AG04449 (cell line): ENCODE measurements around the gene COA8.
"Not testable (repeated sequence)": the region's sequence is repeated elsewhere in the genome, so short reads cannot be mapped to it uniquely, and the experiment has no call there.

ENCODE experiments used
- CTCF ChIA-PET: fragments of 350-600 bp; formaldehyde crosslinking; extraction: SDS; loops from one replicate; lab custom pipeline; 2021; ENCODE audit warnings: antibody characterized with exemption; lab: Yijun Ruan, JAX
- POLR2A ChIA-PET: fragments of 400-600, 350-600 bp; formaldehyde crosslinking; extraction: SDS; loops from one replicate; lab custom pipeline; 2020; ENCODE audit warnings: antibody characterized with exemption, inconsistent platforms; lab: Yijun Ruan, JAX
- DNase-seq: peaks from one replicate; pipeline ENCODE4 v3.0.0-alpha.2; 2010; ENCODE audit warnings: low read depth, low spot score
- H3K4me3 ChIP-seq: 2 replicates; pipeline ENCODE4 v1.5.1; 2011; ENCODE audit warnings: low read depth, mild to moderate bottlenecking, control low read depth, low read length
- TF ChIP-seq, protein P1 (sequence below): IDR thresholded peaks from one replicate; pipeline ENCODE4 v1.5.1; 2011; ENCODE audit warnings: mild to moderate bottlenecking, moderate library complexity, low read length, control low read depth, inconsistent platforms; ENCODE audit not compliant: insufficient read depth; ENCODE audit errors: missing control alignments

COA8 gene

GRCh38 chr14:103606963-103607668 lies 44.4 kb downstream of the COA8 start:
- peak overlapping the region; percentile 34 for H3K4me3 ChIP-seq
- POLR2A ChIA-PET = interaction anchor here (0.5 to 1.4 kb wide), 4 partner anchors 22 to 76 kb away, joined by 3 to 5 read pairs (median 4); partner anchors contain the start of gene KLC1
- DNase-seq = no peak
- CTCF ChIA-PET = interaction anchor here (0.6 to 1.6 kb wide), 7 partner anchors 8 to 199 kb away, joined by 3 to 4 read pairs (median 3); partner anchors contain the start of gene BAG5
- TF ChIP-seq, protein P1, sequence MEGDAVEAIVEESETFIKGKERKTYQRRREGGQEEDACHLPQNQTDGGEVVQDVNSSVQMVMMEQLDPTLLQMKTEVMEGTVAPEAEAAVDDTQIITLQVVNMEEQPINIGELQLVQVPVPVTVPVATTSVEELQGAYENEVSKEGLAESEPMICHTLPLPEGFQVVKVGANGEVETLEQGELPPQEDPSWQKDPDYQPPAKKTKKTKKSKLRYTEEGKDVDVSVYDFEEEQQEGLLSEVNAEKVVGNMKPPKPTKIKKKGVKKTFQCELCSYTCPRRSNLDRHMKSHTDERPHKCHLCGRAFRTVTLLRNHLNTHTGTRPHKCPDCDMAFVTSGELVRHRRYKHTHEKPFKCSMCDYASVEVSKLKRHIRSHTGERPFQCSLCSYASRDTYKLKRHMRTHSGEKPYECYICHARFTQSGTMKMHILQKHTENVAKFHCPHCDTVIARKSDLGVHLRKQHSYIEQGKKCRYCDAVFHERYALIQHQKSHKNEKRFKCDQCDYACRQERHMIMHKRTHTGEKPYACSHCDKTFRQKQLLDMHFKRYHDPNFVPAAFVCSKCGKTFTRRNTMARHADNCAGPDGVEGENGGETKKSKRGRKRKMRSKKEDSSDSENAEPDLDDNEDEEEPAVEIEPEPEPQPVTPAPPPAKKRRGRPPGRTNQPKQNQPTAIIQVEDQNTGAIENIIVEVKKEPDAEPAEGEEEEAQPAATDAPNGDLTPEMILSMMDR = peak; percentile 45

DNA sequence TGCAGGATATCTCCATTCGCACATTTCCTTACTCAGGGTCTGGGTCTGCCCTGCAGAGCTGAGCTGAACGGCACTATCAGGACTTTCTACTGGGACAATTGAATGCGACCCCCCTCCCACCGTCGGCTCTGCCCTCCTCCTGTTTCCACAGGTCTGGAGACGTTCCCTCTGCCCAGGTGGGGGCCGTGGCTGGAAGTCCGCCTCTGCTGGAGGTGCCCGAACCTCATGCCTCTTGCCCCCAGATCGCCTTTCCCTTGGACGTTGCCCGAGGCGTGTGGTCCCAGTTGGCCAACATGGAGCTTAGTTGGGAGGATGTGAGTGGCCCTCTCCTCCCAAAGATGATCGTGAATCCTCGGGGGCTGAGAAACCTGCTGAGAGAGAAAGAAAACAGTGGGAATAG lies 45.1 kb downstream of the COA8 start:
- TF ChIP-seq, protein P1 = no peak
- ChIA-PET CTCF (interaction anchor here (0.7 to 1.6 kb wide), 5 partner anchors 9 to 198 kb away, joined by 3 to 4 read pairs (median 3); partner anchors contain the start of gene BAG5), POLR2A (interaction anchor here (1.1 to 1.4 kb wide), 2 partner anchors 21 to 46 kb away, joined by 3 to 5 read pairs; partner anchors contain the start of gene KLC1)
- no peak overlapping the region for H3K4me3 ChIP-seq
- DNase-seq = no peak

DNA sequence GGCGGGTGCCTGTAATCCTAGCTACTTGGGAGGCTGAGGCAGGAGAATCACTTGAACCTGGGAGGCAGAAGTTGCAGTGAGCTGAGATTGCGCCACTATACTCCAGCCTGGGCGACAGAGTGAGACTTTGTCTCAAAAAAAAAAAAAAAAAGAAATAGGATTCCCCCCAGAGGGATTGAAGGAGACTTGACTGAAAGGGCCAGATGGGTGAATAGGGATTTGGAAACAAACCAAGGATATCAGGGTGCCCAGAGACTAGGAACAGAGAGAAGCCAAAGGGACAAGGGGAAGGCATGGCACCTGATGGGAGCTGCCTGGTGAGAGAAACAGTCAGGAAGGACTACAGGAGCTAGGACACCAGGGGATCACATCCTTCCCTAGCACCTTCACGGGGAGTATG lies 46.3 kb downstream of the COA8 start:
- H3K4me3 ChIP-seq, DNase-seq, POLR2A ChIA-PET: not testable (repeated sequence)
- CTCF ChIA-PET = interaction anchor here (1.0 kb wide), 1 partner anchor 10 kb away, joined by 4 read pairs; no protein-coding TSS in a partner anchor

GRCh38 chr14:103611215-103611614 lies 48.5 kb downstream of the COA8 start:
- DNase-seq = no peak
- TF ChIP-seq, protein P1 = no peak
- ChIA-PET POLR2A (no interaction called here), CTCF (interaction anchor here (1.5 kb wide), 1 partner anchor 14 kb away, joined by 5 read pairs; no protein-coding TSS in a partner anchor)
- no peak overlapping the region for H3K4me3 ChIP-seq

GRCh38 chr14:103613517-103613916 lies 50.8 kb downstream of the COA8 start:
- no peak for DNase-seq
- CTCF ChIA-PET = interaction anchor here (0.6 to 2.3 kb wide), 16 partner anchors 8 to 1785 kb away, joined by 3 to 6 read pairs (median 3); no protein-coding TSS in a partner anchor
- no peak overlapping the region for H3K4me3 ChIP-seq
- POLR2A ChIA-PET = no interaction called here
- TF ChIP-seq, protein P1 = no peak

GRCh38 chr14:103616635-103617300 lies 54.0 kb downstream of the COA8 start:
- POLR2A ChIA-PET = no interaction called here
- H3K4me3 ChIP-seq = no peak overlapping the region
- no peak for DNase-seq
- TF ChIP-seq, protein P1 = no peak
- CTCF ChIA-PET = interaction anchor here (0.9 to 1.5 kb wide), 2 partner anchors 9 to 10 kb away, joined by 4 read pairs; no protein-coding TSS in a partner anchor
